CD4-positive, alpha-beta T cell treated with Interleukin-17A for 1 hour (primary cell): Measurements from ENCODE around the gene RPS8.
A peak's percentile ranks its signal among the peaks of the same experiment; 100 is the strongest.
"Not testable (repeated sequence)": the region's sequence is repeated elsewhere in the genome, so short reads cannot be mapped to it uniquely, and the experiment has no call there.

Experiments
- DNase-seq: peaks from one replicate; pipeline ENCODE4 v3.0.0-alpha.2; 2020

Gene RPS8

DNA sequence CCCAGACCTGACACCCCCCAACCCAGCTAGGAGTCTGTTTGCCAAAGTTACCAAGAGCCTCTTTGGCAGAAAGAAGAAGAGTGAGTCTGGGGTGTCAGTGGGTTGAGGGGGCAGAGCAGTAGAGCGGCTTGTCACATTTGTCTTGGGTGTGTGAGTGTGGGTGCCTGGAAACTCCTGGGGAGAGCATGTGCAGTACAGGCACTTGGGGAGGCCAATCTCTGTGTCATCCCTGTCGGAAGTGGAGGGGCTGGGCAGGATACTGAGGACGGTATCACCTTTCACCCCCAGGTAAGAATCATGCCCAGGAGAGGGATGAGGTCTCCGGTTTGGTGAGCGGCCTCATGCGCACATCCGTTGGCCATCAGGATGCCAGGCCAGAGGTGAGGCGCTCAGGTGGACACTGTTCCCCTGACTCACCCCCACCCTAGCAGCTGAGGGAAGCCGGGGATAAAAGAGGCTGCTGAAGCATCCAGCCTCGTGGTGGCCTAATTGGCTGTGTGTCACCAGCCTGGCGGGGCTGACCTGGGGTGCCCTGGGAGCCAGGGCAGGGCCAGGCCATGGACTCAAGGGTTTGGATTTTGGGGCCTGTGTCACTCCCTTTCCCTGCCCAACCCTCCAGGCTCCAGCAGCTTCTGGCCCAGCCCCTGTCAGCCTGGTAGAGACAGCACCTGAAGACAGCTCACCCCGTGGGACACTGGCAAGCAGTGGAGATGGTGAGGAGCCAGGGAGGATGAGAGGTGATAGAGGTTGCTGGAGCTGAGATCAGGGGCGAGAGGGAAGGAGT lies 28.2 kb downstream of the RPS8 start:
- DNase-seq = peak; percentile 43

DNA sequence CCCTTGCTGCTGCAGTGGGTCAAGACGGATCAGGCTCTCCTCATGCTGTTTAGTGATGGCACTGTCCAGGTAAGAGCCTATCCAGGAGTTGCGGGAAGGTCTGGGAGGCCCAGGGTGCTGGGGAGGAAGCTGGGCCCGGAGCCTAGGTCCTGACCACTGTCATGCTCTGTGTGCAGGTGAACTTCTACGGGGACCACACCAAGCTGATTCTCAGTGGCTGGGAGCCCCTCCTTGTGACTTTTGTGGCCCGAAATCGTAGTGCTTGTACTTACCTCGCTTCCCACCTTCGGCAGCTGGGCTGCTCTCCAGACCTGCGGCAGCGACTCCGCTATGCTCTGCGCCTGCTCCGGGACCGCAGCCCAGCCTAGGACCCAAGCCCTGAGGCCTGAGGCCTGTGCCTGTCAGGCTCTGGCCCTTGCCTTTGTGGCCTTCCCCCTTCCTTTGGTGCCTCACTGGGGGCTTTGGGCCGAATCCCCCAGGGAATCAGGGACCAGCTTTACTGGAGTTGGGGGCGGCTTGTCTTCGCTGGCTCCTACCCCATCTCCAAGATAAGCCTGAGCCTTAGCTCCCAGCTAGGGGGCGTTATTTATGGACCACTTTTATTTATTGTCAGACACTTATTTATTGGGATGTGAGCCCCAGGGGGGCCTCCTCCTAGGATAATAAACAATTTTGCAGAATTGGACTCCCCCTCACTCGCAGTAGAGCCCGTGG lies 30.1 kb downstream of the RPS8 start:
- peak; percentile 46 for DNase-seq

DNA sequence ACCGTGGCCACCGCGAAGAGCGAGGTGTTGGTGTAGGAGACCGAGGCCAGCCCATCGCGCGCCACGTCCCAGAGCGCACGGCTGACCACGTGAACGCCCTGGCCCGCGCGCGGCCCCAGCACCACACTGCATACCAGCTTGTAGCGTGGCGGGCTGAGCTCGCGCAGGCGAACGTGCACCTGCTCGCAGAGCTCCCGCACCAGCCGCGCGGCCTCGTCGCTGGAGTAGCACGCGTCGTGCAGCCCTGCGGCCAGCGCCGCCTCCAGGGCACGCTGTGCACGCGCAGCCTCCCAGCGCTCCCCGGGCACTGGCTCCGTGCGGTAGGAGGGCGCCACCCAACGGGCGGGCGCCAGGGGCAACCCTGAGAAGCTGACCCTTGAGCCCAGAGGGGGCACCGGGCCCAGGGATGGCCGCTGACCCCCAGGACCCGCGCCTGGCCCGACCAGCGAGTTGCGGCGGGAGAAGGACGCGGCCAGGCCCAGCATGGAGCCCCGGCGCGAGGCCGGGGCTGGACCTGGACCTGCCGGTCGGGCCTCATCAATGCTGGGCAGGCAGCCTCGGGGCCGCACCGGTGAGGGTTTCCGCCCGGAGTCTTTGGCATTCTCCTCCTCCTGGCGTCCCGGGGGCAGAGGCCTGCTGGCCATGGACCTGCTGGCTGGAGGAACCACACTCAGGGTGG lies 30.8 kb downstream of the RPS8 start:
- peak; percentile 42 for DNase-seq

DNA sequence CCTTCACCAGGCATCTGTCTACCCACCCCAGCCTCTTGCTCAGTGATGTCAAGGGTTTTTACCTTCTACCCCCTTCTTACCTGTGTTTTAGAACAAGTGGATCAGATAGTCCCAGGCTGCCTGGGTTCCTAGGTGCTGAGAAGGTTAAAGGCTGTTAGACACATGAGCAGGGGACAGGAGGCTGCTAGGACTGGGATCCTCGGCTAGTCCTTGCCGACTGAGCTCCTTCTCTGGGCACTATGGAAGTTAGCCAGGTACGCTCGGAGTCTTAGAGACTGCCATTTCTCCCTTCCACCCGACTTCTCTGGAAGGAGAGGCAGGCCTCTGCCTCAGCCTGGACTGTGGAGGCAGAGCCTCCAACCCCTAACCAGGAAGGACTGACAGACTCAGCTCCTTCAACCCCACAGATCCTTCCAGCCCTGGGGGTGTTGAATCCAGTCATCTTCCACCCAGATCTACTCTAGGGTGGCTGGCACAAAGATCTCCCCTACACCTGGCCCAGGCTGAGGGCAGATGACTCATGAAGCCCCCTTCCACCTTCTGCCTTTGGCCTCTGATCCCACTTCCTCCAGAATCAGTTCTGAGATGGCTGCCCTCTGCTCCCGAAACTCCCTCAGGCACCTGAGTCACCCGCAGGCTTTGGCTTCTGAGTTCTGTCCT lies 31.5 kb downstream of the RPS8 start, which contains the start of gene DYNLT4:
Gene DYNLT4, minus strand, starts transcription at position 648 of the 660 bp plus-strand sequence. CDS start 683 bp downstream, outside the sequence.
- DNase-seq = no peak

DNA sequence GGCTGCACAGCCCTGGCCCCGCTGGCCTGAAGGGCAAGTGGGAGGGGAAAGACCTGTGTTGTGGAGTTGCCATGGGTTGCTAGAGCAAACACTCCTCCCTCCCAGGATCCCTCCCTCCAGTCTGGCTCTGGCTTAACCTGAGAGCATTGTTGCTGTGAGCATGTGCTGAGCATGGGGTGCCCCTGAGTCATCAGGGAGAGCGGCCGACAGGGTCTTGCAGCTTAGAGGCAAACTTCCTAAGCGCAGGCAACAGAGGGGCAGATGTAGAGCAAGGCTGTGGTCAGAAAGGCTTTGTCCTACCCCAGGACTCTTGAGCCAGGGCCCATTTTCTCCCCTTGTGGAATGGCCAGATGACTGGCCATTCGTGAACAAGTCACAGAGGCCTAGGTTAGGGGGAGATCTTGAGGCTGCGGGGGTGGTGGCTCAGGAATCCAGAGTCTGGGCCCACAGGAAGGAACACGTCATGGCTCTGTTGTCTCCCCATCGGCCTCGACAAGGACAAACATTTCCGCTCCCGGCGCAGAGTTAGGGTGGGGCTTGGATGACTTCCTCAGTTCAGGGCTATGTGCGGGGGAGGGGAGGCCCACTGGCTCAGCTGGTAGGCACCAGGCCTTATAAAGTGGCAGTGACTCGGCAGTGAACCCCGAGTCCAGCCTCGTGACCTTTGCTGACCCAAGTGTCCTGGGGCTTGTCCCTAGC lies 32.2 kb downstream of the RPS8 start:
- DNase-seq = peak; percentile 96

DNA sequence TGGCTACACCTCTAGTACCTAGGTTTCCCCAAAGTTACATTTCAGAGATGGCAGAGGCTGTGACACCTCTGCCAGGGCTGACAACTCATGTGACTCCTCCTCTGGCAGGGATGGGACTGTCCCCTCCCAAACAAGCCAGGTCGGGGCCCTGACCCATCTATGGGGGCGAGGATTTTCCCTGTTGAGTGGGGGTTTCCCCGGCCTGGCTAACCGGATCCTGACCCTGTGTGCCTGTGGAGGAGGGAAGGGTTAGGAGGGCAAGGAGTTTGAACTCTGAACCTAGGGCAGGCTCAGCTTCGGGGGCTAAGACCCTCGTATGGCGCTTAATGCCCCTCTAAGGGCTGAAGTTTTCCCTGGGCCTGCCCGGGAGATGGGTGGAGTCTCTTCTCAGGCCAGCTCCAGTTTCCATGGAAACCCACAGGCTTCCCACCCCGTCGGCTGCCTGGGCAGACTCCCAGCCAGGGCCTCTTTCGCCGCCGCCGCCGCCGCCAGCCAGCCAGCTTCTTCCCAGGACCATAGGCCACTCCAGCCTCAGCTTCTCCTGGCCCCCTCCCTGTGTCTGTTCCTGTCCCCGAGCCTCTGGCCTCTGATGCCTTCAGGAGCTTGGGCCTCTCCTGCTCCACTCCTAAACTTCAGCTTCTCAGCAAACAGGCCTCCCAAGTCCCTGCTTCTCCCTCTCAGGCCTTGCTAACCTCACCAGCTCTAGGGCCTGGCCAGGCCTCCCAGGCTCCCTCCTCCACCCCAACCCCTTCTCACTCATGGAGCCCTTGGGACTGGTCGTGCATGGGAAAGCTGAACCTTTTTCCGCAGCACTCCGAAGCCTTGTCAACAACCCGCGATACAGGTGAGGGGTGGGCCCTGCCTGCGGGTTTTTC lies 33.0 kb downstream of the RPS8 start, which contains the start of gene BTBD19:
Gene BTBD19, plus strand, starts transcription at position 461 of the 875 bp plus-strand sequence. Its CDS starts 298 bp downstream, at position 759.
- DNase-seq = peak; percentile 88

DNA sequence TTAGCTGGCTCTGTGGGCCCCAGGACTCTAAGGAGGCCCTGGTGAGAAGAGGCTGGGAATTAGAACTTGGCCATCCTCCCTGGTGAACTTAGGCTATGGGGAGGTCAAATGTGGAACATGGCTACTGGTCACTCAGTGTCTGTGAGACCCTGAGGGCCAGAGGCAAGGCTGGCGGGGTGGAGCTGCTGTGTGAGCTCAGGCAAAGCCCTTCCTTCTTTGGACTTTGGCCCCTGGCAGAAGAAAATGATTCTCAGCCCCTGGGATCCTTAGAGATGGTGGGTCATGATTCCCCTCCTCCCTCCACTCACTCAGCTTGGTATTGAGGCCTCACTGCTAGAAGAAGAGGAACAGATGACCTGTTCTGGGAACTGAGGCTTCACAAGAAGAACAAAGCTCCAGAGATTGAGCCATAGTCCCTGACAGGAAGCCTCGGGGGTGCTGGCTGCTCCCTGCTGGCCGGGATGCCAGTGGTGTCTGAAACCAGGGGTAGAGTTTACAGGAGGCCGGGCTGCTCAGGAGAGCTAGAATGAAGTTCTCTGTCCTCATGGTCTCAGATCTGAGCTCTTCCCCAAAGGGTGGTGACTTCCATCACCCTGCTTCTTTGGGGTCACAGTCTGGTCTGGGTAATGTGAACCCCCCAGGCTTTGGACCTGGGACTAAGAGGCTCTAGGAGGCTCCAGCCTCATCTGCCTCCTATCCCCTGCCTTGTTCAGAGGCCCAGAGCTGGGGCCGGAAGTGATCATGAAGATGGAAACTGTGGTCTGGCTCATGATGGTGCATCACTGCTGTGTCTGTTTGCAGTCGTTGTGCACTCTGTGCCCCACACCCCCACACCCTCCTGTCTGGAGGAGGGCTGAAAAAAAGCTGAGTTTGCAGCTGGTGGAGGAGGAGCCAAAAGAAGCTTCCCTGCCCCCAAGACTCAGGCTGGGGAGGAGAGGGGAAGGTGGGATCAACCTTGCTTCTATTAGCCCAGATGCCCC lies 33.9 kb downstream of the RPS8 start:
- peak; percentile 94 for DNase-seq

DNA sequence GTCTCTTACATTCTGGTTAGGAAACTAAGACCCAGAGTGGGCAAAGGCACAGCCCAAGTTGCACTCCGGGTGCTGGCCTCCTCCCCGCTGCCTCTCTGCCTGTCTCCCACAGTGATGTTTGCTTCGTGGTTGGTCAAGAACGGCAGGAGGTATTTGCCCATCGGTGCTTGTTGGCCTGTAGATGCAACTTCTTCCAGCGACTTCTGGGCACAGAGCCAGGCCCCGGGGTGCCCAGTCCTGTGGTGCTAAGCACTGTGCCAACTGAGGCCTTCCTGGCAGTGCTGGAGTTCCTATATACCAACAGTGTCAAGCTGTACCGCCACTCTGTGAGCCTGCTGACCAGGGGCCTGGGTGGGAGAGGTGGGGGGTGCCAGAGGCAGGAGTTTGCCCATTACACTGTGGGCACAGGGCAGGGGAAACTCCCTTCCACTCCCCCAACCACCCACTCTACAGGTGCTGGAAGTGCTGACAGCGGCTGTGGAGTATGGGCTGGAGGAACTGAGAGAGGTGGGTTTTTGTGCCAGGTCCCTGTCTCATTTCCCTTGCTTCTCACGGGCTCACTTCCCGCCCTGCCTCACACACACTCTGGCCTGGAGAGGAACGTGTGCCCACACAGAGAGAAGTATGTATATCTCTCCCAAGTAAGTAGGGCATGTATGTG lies 34.9 kb downstream of the RPS8 start:
- peak; percentile 68 for DNase-seq

DNA sequence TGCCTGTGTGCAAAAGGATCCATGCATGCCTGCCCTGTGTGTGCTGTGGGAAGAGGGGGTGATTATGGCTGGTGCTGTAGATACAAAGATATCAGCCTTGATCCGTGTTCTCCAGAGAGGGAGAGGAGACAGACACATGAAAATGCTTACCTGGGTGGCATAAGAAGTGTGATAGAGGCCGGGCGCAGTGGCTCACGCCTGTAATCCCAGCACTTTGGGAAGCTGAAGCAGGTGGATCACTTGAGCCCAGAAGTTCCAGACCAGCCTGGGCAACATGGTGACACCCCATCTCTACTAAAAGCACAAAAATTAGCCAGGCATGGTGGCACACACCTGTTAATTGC lies 35.4 kb downstream of the RPS8 start:
- DNase-seq = not testable (repeated sequence)

DNA sequence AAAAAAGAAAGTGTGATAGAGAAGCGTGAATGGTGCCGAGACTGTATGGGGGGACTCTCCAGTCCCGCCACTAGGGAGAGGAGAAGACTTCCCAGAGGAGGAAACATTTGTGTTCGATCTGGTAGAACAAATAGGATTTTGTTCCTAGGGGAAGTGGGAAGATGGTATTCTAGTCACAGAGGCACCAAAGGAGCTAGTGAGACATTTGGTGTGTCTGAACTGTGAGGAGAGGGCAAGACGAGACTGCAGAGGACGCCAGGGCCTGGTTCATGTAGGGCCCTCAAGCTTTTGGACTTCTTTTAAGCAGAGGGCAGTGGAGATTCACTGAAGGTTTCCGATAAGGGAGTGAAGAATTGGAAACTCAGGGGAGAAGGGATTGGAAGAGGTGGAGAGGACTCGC lies 35.9 kb downstream of the RPS8 start:
- peak; percentile 36 for DNase-seq

DNA sequence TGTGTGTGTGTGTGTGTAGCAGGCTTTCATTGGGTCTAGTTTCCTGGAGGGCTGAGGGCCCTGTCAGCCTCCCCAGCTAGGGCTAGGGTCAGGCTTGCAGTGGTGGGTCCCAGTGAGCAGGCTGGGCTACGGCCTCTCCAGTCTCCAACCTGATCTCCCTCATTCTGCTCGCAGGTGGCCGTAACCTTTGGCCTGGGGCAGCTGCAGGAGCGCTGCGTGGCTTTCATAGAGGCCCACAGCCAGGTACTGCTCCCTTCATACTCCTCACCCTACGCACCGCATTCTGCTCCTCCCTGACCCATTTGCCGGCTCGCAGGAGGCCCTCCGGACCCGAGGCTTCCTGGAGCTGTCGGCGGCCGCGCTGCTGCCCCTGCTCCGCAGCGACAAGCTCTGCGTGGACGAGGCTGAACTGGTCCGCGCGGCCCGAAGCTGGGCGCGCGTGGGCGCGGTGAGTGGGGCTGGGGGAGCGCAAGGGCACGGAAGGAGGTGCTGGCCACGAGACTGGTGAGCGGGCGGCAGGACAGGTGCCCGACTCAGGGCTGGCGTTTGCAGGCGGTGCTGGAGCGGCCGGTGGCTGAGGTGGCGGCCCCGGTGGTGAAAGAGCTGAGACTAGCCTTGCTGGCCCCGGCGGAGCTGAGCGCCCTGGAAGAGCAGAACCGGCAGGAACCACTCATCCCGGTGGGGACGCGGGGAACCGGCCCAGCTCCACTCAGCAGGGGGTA lies 37.6 kb downstream of the RPS8 start:
- peak; percentile 28 for DNase-seq

DNA sequence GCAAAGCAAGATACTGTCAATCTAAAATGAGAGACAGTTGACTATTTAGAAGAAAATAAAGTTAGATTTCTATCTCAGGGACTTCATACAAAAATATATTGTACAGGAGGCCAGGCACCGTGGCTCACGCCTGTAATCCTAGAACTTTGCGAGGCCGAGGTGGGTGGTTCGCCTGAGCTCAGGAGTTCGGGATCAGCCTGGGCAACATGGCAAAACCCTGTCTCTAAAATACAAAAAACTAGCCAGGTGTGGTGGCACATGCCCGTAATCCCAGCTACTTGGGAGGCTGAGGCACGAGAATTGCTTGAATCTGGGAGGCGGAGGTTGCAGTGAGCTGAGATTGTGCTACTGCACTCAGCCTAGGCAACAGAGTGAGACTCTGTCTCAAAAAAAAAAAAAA lies 40.6 kb downstream of the RPS8 start:
- not testable (repeated sequence) for DNase-seq

DNA sequence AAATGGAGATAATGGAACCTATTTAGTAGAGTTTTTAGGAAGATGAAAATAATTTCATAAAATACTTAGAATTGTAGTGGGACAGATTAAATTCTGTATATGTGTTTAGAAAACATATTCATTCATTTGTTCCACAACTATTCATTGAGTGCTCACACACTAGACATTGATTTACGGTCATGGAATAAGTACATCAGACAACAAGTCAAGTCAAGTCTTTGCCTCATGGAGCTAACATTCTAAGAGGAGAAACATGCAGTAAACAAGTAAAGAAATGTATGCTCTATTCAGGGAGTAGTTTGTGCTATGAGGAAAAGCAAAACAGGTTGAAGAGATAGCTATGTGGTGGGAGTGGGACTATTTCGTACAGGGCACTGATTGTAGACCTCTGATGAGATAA lies 42.0 kb downstream of the RPS8 start:
- DNase-seq = peak; percentile 17

DNA sequence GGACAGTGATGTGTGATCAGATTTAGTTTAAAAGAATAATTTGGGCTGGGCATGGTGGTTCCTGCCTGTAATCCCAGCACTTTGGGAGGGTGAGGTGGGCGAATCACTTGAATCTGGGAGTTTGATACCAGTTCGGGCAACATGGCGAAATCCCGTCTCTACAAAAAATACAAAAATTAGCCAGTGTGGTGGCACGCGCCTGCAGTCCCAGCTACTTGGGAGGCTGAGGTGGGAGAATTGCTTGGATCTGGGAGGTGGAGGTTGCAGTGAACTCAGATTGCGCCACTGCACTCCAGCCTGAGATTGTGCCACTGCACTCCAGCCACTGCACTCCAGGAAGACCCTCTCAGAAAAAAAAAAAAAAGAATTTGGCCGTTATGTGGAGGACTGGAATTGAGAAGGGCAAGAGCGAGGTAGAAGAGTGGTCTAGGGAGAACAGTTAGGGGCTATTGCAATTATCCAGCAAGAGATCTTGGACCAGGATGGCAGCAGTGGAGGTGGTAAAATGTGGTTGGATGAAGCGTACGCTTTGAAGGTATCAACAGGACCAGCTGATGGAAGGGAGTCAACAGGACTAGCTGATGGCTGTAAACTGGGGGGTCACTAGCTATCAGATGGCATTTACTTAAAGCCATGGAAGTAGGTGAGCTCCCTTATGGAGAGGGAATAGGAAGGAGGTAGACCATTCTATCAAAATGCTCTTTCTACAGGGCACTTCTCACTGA lies 42.6 kb downstream of the RPS8 start:
- DNase-seq = peak; percentile 21

DNA sequence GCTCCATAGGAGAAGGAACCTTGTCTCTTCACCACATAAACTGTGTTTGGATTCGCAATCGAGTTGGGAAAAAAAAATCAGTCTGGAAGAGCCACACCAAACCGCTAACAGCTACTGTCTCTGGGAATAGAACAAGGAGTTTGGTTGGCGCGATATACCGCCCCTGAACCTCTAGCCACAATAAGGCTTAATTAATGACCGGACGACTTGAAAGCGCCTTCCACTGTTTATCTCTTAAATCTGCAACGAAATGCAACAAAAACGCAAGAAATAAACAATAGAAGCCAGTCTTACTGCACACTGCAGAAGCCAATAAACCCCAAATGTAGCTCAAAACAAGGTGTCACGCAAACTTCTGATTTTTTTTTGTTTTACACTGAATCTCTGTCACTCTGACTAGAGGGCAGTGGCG lies 43.9 kb downstream of the RPS8 start:
- DNase-seq = no peak

DNA sequence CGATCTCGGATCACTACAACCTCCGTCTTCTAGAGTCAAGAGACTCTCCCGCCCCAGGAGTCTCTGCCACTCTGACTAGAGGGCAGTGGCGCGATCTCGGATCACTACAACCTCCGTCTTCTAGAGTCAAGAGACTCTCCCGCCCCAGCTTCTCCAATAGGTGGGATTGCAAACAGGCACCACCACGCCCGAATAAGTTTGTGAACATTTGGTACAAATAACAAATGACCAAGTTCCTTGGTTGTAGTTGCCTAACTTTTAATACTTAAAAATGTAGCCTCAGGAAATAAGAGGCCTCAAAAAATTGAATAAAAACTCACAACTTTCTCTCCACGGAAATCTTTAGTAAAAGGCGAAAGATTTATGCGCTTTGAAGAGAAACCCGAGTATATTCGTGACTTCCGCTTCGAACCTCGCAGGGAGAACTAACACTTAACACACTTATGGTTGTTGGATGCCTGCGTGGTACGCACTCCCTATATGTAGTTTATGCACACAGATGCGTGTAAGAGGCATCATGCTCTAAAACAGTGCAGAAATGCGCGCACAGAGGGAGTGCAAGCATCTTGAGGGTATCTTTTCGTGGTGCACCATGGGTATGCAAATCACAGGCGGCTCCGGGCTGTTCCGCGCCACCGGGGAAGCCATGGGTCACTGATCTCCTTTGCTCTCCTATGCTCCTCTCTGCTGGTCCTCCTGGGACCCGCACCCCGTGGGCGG lies 44.4 kb downstream of the RPS8 start:
- DNase-seq = peak; percentile 90
